ENCODE data around the gene FGD2.

DNA sequence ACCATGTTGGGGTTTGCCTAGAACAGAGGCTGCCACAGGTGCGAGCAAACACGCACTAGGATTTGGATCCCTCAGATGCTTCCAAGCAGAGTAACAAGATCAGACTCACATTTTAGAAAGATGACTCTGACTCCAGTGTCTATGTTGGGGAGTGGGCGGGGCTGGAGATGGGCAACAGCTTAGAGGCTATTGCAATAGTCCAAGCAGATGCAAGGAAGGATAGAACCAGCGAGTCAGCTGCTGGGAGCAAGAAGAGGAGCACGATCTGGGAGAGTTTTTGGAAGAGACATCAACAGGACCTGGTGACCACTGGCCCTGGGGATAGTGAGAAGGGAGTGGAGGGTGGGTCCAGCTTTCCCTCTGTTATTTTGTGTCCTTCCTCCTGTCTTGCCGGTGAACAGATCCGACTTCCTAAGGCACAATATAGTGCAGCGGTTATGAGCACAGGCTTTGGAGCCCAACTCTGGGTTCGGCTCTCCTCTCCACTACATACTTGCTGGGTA lies 52.7 kb downstream of the FGD2 start:
- TF ChIP-seq, protein P1, sequence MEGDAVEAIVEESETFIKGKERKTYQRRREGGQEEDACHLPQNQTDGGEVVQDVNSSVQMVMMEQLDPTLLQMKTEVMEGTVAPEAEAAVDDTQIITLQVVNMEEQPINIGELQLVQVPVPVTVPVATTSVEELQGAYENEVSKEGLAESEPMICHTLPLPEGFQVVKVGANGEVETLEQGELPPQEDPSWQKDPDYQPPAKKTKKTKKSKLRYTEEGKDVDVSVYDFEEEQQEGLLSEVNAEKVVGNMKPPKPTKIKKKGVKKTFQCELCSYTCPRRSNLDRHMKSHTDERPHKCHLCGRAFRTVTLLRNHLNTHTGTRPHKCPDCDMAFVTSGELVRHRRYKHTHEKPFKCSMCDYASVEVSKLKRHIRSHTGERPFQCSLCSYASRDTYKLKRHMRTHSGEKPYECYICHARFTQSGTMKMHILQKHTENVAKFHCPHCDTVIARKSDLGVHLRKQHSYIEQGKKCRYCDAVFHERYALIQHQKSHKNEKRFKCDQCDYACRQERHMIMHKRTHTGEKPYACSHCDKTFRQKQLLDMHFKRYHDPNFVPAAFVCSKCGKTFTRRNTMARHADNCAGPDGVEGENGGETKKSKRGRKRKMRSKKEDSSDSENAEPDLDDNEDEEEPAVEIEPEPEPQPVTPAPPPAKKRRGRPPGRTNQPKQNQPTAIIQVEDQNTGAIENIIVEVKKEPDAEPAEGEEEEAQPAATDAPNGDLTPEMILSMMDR (IDR thresholded peaks at IDR 0.05): no peak
- no peak for TF ChIP-seq POLR2A (IDR thresholded peaks at IDR 0.05)
- TF ChIP-seq EP300 (IDR thresholded peaks at IDR 0.05; ENCODE audit: low read depth): no peak

All from transverse colon (tissue), 3 donors.